SK-N-SH (cell line): Measurements from ENCODE around the gene NTNG1.

Experiments used
- EP300 ChIP-seq, 2 experiments: IDR thresholded peaks; 2 replicates each; pipeline versions ENCODE4 v1.4.0 to v1.6.1; 2012; ENCODE audit warnings: borderline replicate concordance in 1 of 2, low read depth in 1 of 2, low read length in 1 of 2
- JUND ChIP-seq: IDR thresholded peaks from 2 replicates; pipeline ENCODE4 v1.4.0; 2012
- REST ChIP-seq: IDR thresholded peaks from 2 replicates; pipeline ENCODE4 v1.6.1; 2012; ENCODE audit warnings: mild to moderate bottlenecking, low read depth, low read length, moderate library complexity
- TF ChIP-seq, protein P1 (sequence below): fragments of 150-350 bp; IDR thresholded peaks from 2 replicates; pipeline ENCODE4 v1.6.1; 2017; ENCODE audit warnings: antibody characterized with exemption, low read length, low read depth, borderline replicate concordance

DNA sequence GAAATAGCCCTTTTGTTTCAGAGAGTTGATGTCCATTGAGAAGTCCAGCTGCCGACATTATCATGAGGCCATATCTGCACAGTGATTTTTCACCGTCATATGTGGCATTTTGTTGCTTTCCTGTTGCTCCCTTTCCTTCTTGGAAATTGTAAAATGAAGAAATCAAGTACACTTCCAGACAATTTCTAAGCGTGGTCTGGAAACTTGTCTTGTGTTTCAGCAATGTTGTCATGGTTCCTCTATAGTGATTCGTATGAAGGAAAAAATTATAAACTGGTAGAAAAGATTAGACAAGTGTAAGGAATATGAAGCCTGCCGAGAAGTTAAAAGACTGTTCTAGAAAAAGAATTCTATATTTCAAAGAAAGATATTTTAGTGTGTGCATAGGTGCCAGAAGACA is 17.7 kb downstream of the NTNG1 start:
- TF ChIP-seq, protein P1, sequence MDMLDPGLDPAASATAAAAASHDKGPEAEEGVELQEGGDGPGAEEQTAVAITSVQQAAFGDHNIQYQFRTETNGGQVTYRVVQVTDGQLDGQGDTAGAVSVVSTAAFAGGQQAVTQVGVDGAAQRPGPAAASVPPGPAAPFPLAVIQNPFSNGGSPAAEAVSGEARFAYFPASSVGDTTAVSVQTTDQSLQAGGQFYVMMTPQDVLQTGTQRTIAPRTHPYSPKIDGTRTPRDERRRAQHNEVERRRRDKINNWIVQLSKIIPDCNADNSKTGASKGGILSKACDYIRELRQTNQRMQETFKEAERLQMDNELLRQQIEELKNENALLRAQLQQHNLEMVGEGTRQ, result no peak
- TF ChIP-seq EP300 (IDR thresholded peaks at IDR 0.05; ENCODE audit: borderline replicate concordance in 1 of 2, low read depth in 1 of 2, low read length in 1 of 2) (no peak), REST (no peak), JUND (no peak)
